GM18868 (cell line): ENCODE data around the gene SLC9A3.
"Not testable (repeated sequence)": the region's sequence is repeated elsewhere in the genome, so short reads cannot be mapped to it uniquely, and the experiment has no call there.

Experiments used
- ATAC-seq: cut with Tn5 transposase; IDR thresholded peaks from one replicate; pipeline ENCODE4 v1.9.1; 2021; ENCODE audit warnings: mild to moderate bottlenecking, moderate library complexity; ENCODE audit not compliant: unreplicated experiment

Gene SLC9A3

GRCh38 chr5:524234-524972 is at the start of gene SLC9A3:
Gene SLC9A3 (minus strand): TSS chr5:524449.
- ATAC-seq = no peak

GRCh38 chr5:573976-574375 is 49.7 kb upstream of the SLC9A3 start:
- no peak for ATAC-seq

- no peak for ATAC-seq
These were observed 49.0 kb upstream of the SLC9A3 start for GRCh38 chr5:573206-573605.

DNA sequence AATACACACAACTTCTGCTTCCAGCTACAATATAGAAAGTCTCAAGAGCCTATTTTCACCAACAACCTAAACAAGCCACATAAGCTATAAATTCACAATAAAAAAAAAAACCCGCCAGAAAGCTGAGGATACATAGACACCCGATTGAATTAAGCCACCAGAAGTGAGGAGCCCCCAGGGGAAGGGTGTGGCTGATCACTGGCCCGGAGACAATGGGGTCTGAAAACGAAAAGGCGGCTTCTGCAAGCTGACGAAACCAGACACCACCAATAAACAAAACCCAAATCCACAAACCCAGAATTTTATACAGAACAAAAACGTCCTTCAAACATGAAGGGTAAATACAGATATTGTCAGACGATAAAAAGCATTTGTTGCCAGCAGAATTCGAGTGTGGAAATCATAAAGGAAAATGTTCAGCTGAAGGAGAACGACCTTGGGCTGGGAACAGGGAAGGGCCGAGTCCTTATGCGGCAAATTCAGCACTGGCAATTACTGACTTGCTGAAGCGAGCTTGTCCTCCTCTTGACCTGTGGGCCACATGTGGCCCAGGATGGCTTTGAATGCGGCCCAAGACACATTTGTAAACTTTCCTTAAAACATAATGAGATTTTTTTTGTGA is 48.3 kb upstream of the SLC9A3 start:
- ATAC-seq = no peak

DNA sequence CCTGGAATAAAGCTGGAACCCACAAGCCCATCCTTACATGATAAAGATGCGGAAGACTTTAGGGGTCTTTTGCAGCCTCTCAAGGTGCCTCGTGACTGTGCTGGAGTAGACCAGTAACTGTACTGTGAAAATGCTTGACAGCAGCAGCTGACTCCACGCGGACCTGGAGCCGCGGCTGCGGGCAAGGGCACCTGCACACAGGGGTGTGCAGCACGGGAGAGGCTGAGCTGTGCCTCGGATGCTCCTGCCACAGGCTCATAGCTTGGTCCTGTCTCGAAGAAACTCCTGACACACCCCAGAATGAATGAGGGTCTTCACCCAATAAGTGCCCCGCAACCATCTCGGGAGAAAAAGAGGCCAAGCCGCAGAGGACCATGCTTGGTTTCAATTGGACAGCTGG is 47.5 kb upstream of the SLC9A3 start:
- ATAC-seq = no peak

DNA sequence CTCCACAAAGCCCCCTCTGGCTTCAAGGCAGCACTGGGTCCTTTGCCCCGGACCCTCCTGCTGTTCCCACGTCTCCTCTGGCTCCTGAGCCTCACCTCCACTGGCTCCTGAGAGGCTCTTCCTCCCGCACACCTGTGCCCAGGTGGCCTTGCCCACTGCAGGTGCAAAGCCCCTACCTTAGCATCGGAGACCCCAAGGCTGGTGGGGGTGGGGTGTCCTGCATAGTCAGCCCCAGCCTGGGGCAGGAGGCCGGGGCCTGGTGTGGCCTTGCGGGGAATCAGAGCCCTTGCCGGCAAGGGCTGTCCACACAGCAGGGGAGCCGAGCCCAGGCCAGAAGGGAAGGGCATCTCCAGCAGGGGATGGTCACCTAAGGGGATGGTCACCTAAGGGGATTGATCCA is 46.6 kb upstream of the SLC9A3 start:
- no peak for ATAC-seq

DNA sequence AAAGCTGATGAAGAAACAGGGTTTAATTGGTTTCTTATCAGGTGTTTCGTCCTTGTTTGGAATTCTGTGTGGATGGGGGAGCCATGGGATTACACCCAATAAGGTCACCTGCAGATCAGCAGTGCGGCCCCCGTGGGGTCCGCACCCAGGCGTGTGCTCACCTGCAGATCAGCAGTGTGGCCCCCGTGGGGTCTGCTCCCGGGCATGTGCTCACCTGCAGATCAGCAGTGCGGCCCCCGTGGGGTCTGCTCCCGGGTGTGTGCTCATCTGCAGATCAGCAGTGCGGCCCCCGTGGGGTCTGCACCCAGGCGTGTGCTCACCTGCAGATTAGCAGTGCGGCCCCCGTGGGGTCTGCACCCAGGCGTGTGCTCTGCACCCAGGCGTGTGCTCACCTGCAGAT is 46.2 kb upstream of the SLC9A3 start:
- ATAC-seq = no peak

- ATAC-seq = no peak
These were observed 45.7 kb upstream of the SLC9A3 start for GRCh38 chr5:569868-570361.

- ATAC-seq = no peak
These were observed 45.2 kb upstream of the SLC9A3 start for GRCh38 chr5:569358-569867.

- no peak for ATAC-seq
These were observed 44.6 kb upstream of the SLC9A3 start for GRCh38 chr5:568809-569208.

GRCh38 chr5:568061-568781 is 44.0 kb upstream of the SLC9A3 start:
- no peak for ATAC-seq

DNA sequence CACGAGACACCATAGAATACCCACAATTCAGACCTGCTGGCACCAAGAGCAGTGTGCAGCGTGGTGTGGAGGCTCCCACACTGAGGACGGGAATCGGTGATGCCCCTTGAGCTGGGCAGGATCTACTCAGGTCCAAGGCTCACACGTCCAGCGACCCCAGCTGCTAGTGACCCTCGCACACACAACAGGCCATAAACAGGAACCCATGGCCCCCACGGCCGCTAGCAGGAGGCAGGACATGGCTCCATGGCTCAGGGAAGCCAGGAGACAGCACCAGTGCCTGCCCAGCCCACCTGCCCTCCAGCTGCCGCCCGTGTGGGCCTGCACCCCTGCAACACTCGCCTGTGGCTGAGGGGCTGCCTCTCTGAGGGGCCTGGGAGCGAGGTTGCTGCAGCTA is 43.4 kb upstream of the SLC9A3 start:
- ATAC-seq = no peak

DNA sequence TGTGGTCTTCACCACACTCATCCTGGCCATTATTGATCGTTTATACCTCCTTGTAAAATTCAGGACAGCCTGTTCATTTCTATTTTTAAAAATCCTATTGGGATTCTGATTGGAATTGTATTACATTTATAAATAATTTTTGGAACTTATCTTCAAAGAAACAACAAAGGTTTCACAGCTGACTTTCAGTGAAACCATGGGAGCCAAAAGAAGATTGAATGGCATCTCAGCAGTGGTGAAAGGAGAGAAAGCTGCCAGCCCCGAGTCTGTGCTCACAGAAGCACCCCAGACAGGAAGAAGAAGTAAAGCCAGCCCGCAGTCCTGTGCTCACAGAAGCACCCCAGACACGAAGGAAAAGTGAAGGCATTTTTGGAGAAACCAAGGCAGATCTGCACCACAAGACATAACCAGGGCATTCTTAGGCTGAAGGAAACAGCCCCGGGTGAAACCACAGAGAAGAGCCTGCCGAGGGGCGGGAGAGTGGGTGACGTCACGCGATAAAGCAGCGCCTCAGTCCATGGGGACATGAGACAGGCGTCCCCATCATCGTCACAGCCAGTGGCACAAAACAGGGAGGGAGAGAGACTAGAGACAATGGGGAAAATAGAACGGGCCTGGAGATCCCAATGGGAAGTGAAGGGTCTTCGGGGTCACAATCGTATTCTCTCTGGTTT is 42.5 kb upstream of the SLC9A3 start:
- no peak for ATAC-seq

GRCh38 chr5:565782-566440 is 41.7 kb upstream of the SLC9A3 start:
- no peak for ATAC-seq

- no peak for ATAC-seq
These were observed 37.2 kb upstream of the SLC9A3 start for GRCh38 chr5:561408-561807.

GRCh38 chr5:560792-561166 is 36.5 kb upstream of the SLC9A3 start:
- no peak for ATAC-seq

- no peak for ATAC-seq
These were observed 34.7 kb upstream of the SLC9A3 start for GRCh38 chr5:558871-559503.

DNA sequence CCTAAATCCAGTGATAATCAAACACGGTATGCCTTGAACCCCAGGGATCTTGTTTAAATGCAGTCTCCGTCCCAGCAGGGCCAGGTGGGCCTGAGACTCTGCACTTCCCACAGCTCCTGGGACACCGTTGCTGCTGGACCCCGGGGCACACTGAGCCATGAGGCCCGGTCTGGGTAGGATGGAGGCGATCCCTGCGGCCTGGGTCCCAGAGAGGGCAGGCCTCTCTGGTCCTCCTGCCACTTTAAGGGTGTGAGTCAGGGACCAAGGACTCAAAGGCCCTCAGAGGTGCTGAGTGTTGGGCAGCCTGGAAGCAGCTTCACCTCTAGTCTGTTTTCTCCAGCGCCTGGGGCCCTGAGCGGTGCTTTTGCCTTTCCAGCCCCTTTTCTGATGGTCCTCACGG is 34.1 kb upstream of the SLC9A3 start:
- no peak for ATAC-seq

DNA sequence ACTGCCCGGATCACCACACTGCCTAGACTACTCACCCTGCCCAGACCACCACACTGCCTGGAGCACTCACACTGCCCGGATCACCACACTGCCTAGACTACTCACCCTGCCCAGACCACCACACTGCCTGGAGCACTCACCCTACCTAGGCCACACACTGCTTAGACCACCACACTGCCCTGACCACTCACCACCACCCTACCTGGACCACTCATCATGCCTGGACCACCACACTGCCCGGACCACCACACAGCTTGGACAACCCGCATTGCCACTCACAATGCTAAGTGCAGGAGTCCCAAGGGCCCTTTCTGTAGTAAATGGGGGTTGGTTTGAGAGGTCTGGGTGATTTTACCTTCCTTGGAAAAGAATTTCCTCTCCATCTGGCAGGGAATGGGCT is 33.7 kb upstream of the SLC9A3 start:
- not testable (repeated sequence) for ATAC-seq

DNA sequence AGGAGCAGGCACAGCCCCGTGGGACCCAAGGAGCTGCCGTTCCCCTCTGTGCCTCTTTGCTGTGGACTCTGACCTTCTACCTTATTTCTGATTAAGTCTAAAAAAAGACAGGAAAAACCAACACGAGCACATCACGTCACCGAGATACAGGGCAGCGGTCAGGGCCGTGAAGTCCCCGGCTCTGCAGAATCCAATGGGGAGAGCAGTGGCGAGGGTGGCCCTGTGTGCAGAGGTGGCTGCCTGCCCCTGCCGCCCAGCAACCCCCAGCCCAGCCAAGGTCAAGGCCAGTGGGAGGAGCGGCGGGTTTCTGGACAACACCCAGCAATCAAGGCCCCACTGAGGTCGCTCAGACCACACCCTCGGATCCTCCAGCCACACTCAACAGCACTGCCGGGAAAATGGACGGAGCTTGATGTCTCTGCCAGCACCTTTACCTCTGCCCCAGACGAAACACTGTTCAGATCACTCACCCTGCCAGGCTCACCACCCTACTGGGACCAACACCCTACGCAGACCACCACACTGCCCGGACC is 32.7 kb upstream of the SLC9A3 start:
- no peak for ATAC-seq
